Adipocyte (in vitro differentiated cells): ENCODE measurements around the gene COQ8B.

ENCODE experiments used
- DNase-seq: peaks from one replicate; pipeline ENCODE4 v3.0.0-alpha.2; 2015; ENCODE audit warnings: low read depth
- H3K27me3 ChIP-seq: replicated peaks from 2 replicates; pipeline ENCODE4 v1.7.0; 2013; ENCODE audit warnings: mild to moderate bottlenecking, low read length, moderate library complexity; ENCODE audit not compliant: control insufficient read depth, insufficient read depth
- H3K36me3 ChIP-seq: 2 replicates; pipeline ENCODE4 v1.7.0; 2013; ENCODE audit warnings: low read length, mild to moderate bottlenecking, moderate library complexity; ENCODE audit not compliant: control insufficient read depth, insufficient read depth, severe bottlenecking
- H3K4me1 ChIP-seq: 2 replicates; pipeline ENCODE4 v1.7.0; 2013; ENCODE audit warnings: mild to moderate bottlenecking, low read length, moderate library complexity; ENCODE audit not compliant: control insufficient read depth, insufficient read depth
- H3K4me3 ChIP-seq: 2 replicates; pipeline ENCODE4 v1.7.0; 2013; ENCODE audit warnings: mild to moderate bottlenecking, low read length, moderate library complexity
- H3K9ac ChIP-seq: 2 replicates; pipeline ENCODE4 v1.7.0; 2013; ENCODE audit warnings: mild to moderate bottlenecking, low read length, moderate library complexity
- H3K9me3 ChIP-seq: 2 replicates; pipeline ENCODE4 v1.7.0; 2013; ENCODE audit warnings: mild to moderate bottlenecking, low read length, moderate library complexity; ENCODE audit not compliant: control insufficient read depth

COQ8B gene

DNA sequence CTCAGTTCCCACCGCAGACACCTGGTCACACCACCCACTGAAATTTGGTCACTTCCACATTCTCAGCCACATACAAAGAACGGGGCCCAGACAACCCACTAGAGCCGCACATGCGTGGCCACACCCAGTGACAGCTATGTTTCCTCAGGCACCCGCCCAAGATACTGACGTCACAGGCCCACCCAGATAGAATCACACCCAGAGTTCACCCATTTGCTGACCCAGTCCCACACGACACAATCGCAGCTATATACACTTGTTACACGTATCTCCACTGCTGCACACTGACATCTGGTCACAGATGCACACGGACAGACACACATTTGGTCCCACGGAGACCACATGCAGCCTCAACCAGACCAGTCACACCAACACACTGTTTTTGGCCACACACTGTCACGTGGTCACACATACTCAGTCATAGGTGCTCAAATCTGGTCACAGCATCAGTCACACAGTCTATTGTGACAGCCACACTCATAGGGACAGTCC lies 29.1 kb downstream of the COQ8B start:
- H3K4me3 ChIP-seq, result peak overlapping the region; percentile 96
- DNase-seq, result peak; percentile 68
- H3K4me1 ChIP-seq, result peaks cover 30% of the 10 kb centered on the region
- no peaks in the 10 kb centered on the region for H3K27me3 ChIP-seq
- H3K9me3 ChIP-seq, result no peaks in the 10 kb centered on the region
- no peak overlapping the region for H3K9ac ChIP-seq
- peaks cover 35% of the 10 kb centered on the region for H3K36me3 ChIP-seq

DNA sequence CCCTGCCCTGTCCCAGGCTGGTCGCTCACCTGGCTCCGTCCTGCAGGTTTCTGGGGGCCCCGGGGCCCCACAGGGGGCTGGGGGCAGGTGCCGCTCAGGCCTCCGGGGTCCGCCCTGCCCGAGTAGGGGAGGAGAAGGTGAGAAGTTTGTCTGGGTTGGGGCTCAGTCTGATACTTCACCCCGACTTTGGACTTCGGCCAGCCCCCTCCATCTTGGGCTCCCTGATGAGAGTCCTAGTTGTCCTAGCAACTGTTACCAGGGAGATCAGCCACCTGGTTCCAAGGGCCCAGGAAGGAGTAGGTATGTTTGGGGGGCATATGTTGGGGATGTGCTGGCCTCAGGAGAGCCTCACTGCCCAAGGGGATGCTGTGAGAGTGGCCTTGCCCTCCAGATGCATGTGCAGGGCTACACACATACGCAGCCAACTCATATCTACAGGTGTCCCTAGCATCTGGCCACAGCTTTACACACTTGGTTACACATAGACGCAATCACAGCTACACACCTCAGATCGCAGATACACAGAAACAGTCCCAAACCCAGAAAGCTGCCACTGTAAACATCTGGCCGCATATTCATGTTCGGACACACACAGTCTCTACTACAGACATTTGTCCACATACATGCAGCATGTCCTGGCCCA lies 29.7 kb downstream of the COQ8B start:
- Histone ChIP-seq H3K36me3 (peaks cover 41% of the 10 kb centered on the region), H3K9me3 (no peaks in the 10 kb centered on the region), H3K9ac (no peak overlapping the region), H3K4me1 (peaks cover 30% of the 10 kb centered on the region), H3K4me3 (peak overlapping the region; percentile 96), H3K27me3 (no peaks in the 10 kb centered on the region)
- no peak for DNase-seq

DNA sequence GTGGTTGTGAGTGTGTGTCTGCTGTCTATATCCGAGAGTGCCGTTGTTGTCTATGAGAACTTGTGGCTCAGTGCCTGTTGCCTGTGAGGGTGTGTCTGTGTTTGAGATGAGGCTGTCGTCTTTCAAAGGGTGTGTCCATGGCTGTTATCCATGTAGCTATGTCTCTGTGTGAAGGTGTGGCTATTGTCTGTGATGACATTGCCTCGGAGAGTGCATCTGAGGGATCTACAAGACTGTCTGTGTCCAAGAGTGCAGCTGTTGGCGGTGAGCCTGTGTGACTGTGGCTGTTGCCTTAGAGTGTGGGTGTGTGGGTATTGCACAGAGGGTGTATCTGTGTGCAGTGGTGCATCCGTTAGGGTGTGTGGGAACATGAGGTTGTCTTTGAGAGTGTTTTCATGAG lies 31.1 kb downstream of the COQ8B start:
- DNase-seq, result no peak
- no peak overlapping the region for H3K9ac ChIP-seq
- no peaks in the 10 kb centered on the region for H3K27me3 ChIP-seq
- H3K9me3 ChIP-seq, result no peaks in the 10 kb centered on the region
- peaks cover 55% of the 10 kb centered on the region for H3K36me3 ChIP-seq
- peaks cover 22% of the 10 kb centered on the region for H3K4me1 ChIP-seq
- H3K4me3 ChIP-seq, result no peak overlapping the region

DNA sequence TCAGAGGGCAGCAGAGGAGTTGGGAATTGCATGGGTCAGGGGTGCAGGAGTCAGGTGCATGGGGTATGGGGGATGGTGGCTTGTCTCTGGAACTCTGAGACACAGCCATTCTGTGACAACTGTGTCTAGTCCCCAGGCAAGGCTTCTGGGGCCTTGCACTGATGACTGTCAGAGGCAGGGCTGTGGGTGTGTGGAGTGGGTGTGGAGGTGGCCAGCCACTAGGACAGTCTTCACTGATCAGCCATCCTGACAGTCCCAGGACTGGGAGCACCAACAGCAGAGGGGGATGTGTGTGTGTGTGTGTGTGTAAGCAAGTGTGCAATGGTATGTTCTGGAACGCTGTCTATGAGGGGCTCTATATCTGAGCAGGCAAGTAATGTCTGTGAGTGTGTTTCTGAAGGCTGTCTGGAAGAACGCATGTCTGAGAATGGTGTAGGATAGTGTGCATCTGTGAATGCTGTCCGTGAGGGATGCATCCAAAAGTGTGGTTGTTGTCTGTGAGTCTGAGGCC lies 31.6 kb downstream of the COQ8B start:
- DNase-seq, result no peak
- H3K4me1 ChIP-seq, result peaks cover 22% of the 10 kb centered on the region
- H3K9ac ChIP-seq, result no peak overlapping the region
- H3K36me3 ChIP-seq, result peaks cover 58% of the 10 kb centered on the region
- no peak overlapping the region for H3K4me3 ChIP-seq
- H3K27me3 ChIP-seq, result no peaks in the 10 kb centered on the region
- no peaks in the 10 kb centered on the region for H3K9me3 ChIP-seq

DNA sequence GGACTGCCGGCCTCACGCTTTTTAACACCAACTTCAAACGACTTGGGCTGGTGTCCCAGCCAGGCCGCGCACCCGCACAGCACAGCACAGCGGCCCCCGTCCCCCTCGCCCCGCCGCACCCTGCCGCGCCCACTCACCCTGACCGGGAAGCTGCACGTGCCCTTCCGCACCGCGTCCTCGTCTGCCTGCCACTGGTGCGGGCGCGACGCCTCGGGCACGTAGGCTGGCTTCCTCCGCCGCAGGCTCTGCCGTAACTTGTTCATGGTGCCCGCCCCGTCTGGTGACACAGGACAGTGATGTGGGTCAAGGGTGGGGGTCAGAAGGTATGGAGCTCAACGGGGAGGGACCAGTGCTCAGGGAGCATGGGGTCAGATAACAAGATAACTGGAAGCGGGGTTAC lies 32.4 kb downstream of the COQ8B start:
- no peaks in the 10 kb centered on the region for H3K9me3 ChIP-seq
- peaks cover 66% of the 10 kb centered on the region for H3K36me3 ChIP-seq
- H3K4me3 ChIP-seq, result no peak overlapping the region
- DNase-seq, result no peak
- H3K27me3 ChIP-seq, result no peaks in the 10 kb centered on the region
- H3K9ac ChIP-seq, result no peak overlapping the region
- H3K4me1 ChIP-seq, result peaks cover 22% of the 10 kb centered on the region

DNA sequence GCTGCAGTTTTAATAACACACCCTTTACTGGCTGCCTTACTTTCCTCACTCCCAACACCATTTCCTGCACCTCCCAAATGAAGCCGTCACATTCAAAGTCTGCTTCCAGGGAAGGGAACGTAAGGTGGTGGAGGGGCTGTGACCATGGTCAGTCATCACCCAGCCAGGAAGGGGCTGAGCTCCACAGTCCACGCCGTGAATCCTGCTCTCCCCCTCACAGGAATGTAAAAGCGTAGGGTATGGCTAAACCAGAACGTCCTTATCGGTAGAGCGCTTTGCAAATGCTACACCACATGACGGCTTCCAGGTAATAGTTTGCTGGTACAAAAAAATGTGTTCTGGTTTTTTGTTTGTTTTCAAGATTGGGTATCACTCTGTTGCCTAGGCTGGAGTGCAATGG lies 33.2 kb downstream of the COQ8B start:
- no peak for DNase-seq
- peaks cover 14% of the 10 kb centered on the region for H3K4me1 ChIP-seq

DNA sequence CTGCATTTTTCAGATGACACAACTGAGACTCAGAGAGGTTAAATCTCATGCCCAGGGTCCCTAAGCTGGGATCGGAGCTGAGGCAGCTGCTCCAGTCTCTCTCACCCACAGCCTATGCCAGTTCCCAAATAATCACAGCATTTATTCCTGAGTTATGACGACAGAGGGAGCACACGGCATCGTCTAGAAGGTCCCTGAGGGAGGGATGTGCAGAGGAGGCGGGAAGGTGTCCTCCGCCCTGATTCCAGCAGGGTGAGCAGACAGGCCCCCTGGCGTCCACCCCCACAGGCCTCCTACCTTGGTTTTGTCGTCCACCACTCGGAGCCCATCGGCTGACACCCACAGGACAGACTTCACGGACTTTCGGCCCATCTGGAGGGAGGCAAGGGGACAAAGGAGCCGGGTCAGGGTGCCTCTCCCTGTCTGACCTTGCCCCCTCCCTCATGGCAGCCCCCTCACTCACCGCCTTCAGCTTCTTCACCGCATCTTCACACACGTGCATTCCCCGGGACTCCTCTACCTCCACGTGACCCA lies 34.2 kb downstream of the COQ8B start:
- no peak overlapping the region for H3K9ac ChIP-seq
- H3K4me3 ChIP-seq, result no peak overlapping the region
- no peaks in the 10 kb centered on the region for H3K27me3 ChIP-seq
- no peak for DNase-seq
- H3K9me3 ChIP-seq, result no peaks in the 10 kb centered on the region
- peaks cover 5% of the 10 kb centered on the region for H3K4me1 ChIP-seq
- H3K36me3 ChIP-seq, result peaks cover 83% of the 10 kb centered on the region

More for the DNA sequence above, 33.2 kb downstream of the COQ8B start:
- no peak overlapping the region for H3K9ac ChIP-seq
- peaks cover 74% of the 10 kb centered on the region for H3K36me3 ChIP-seq
- H3K4me3 ChIP-seq, result no peak overlapping the region
- H3K27me3 ChIP-seq, result no peaks in the 10 kb centered on the region
- H3K9me3 ChIP-seq, result no peaks in the 10 kb centered on the region

DNA sequence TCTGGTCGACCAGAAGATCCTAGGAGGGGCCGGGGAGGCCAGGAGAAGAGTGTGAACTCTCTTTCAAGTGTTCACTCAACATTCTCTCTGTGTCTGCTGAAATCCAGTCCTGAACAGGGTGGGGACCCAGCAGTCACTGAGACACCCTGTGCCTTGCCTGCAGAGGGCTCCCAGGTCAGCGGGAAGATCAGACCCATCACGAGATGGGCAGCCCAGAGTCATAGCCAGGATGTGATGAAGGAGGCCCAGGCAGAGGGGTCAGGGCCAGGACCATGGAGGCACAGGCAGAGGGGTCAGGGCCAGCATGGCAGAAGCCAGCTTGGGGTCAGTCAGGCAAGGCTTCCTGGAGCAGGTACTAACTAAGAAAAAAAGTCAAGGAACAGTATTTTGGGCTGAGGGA lies 35.6 kb downstream of the COQ8B start:
- Histone ChIP-seq H3K27me3 (no peaks in the 10 kb centered on the region), H3K4me1 (no peaks in the 10 kb centered on the region), H3K36me3 (peaks cover 89% of the 10 kb centered on the region), H3K9me3 (no peaks in the 10 kb centered on the region), H3K9ac (no peak overlapping the region), H3K4me3 (no peak overlapping the region)
- DNase-seq, result no peak

DNA sequence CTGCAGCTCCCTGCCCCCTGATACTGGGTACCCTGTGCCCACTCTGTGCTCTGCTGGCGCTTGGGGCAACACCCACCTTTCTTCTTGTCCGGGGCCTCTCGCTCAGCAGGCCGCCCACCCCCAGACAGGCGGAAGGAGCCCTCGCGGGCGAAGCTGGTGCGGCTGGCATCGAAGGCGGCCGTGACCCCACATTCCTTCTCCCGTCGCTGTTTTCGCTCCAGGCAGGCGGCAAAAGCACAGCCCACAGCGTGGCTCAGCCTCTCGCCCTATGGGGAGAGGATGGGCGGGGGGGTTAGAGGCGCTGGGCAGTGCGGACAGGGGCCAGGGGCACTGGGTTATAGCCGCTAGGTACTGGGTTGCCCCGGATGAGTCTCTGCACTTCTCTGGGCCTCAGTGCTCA lies 39.5 kb downstream of the COQ8B start:
- Histone ChIP-seq H3K9me3 (no peaks in the 10 kb centered on the region), H3K27me3 (no peaks in the 10 kb centered on the region), H3K4me1 (no peaks in the 10 kb centered on the region), H3K9ac (no peak overlapping the region), H3K36me3 (peaks cover 96% of the 10 kb centered on the region), H3K4me3 (no peak overlapping the region)
- no peak for DNase-seq

DNA sequence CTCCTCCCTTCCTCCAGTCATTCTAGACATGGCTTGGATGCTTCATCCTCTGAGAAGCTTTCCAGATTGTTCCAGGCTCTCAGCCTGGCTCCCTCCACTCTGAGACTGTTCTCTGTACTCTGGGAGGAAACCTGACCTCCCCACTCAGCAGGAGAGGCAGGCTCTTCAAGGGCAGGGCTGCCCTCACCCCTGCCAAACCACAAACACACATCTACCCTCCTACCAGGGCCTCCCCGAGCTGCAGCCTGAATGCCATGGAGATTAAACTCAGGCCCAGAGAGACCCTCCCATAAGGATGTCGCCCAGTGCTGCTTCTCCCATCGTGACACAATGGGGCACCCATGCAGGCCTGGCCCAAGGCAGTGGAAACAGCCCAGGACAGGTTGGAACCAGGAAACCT lies 42.4 kb downstream of the COQ8B start:
- Histone ChIP-seq H3K36me3 (peaks cover 98% of the 10 kb centered on the region), H3K4me1 (no peaks in the 10 kb centered on the region), H3K27me3 (no peaks in the 10 kb centered on the region), H3K9ac (no peak overlapping the region), H3K4me3 (no peak overlapping the region), H3K9me3 (no peaks in the 10 kb centered on the region)
- DNase-seq, result peak; percentile 73

DNA sequence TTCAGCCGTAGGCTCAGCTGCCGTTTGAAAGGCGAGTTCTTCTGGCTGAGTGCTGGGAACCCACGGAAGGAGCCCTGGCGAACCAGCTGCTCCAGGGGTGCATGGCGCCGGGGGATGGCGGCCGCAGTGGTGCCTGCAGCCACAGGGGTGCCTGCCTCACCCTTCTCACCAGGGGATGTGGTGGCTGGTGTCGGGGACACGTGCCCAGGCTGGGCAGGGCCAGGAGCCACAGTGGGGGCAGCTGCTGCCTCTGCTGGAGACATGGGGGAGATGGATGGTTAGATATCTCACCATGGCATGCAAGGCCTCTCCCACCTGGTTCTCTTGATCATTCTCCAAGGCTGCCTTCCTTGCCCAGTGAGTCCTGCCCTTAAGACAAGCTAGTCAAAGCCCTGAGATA lies 43.3 kb downstream of the COQ8B start:
- no peak for DNase-seq
- no peaks in the 10 kb centered on the region for H3K4me1 ChIP-seq
- no peak overlapping the region for H3K9ac ChIP-seq
- no peaks in the 10 kb centered on the region for H3K9me3 ChIP-seq
- no peak overlapping the region for H3K4me3 ChIP-seq
- peaks cover 99% of the 10 kb centered on the region for H3K36me3 ChIP-seq
- no peaks in the 10 kb centered on the region for H3K27me3 ChIP-seq
